ENCODE data around the gene RASA2.

- TF ChIP-seq ZNF274 (IDR thresholded peaks at IDR 0.05; ENCODE audit: borderline replicate concordance, extremely low read depth, low read length), result no peak
- TF ChIP-seq CEBPB (IDR thresholded peaks at IDR 0.05; ENCODE audit: low read depth, low read length), result no peak
- TF ChIP-seq NRF1 (IDR thresholded peaks at IDR 0.05; ENCODE audit: low read depth, low read length), result no peak
- no peak for TF ChIP-seq YY1 (IDR thresholded peaks at IDR 0.05; ENCODE audit: low read depth, low read length)
- no peak for TF ChIP-seq RAD21 (IDR thresholded peaks at IDR 0.05 in 1 of 2, conservative IDR thresholded peaks at IDR 0.05 in 1 of 2; ENCODE audit: low read depth in 2 of 2, low read length in 2 of 2)
- TF ChIP-seq CTCF (IDR thresholded peaks at IDR 0.05; ENCODE audit: control extremely low read depth in 1 of 3, insufficient read depth in 1 of 3, low read depth in 1 of 3, low read length in 3 of 3), result no peak
- TF ChIP-seq ATF2 (IDR thresholded peaks at IDR 0.05; ENCODE audit: low read length), result no peak
- no peak for TF ChIP-seq RFX5 (IDR thresholded peaks at IDR 0.05; ENCODE audit: borderline replicate concordance, low read depth, low read length)
- TF ChIP-seq TBP (IDR thresholded peaks at IDR 0.05; ENCODE audit: low read depth, low read length), result no peak
- TF ChIP-seq RNF2 (IDR thresholded peaks at IDR 0.05; ENCODE audit: borderline replicate concordance, low read depth, low read length, missing control alignments, poor library complexity, severe bottlenecking), result no peak
- no peak for TF ChIP-seq RBBP5 (IDR thresholded peaks at IDR 0.05; ENCODE audit: borderline replicate concordance, low read depth, low read length)
- no peak for TF ChIP-seq EZH2 (IDR thresholded peaks at IDR 0.05; ENCODE audit: low read depth, low read length, severe bottlenecking)
- TF ChIP-seq POLR2A (IDR thresholded peaks at IDR 0.05; ENCODE audit: control extremely low read depth in 1 of 2, low read depth in 2 of 2, low read length in 2 of 2), result no peak
- no peak for TF ChIP-seq RXRA (IDR thresholded peaks at IDR 0.05; ENCODE audit: insufficient read depth, low read depth, low read length)
Observed at GRCh38 chr3:141619450-141619849, 132.6 kb downstream of the RASA2 start.

Data from H1 (cell line).